Measurements from ENCODE around the gene LIPA. TPM values are rescaled to one million over a fixed set of nuclear protein-coding genes. Genes with fewer than 3 reads are reported as not detected.

LIPA gene
- total RNA-seq, 1 donor from 2014 or later, result 27.7 TPM

DNA sequence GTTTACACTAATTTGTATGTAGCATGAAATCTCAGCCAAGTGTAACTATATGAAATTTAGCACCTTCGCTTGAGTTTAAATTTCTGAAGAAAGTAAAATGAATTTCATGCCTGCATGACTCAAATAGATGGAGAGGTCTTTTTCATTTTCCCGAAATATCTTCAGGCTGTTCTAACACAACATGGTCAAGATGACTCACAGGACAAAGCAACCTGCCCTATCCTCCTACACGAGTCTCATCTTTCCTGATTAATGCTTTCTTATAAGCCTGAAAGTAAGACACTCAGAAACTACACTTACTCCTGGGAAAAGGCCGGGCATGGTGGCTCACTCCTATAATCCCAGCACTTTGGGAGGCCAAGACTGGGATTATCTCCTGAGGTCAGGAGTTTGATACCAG, 85.7 kb downstream of the LIPA start:
- TF ChIP-seq POLR2AphosphoS5 (IDR thresholded peaks at IDR 0.05; ENCODE audit: insufficient read depth in 1 of 2, low read depth in 1 of 2) (no peak), POLR2A (IDR thresholded peaks at IDR 0.05) (no peak)

DNA sequence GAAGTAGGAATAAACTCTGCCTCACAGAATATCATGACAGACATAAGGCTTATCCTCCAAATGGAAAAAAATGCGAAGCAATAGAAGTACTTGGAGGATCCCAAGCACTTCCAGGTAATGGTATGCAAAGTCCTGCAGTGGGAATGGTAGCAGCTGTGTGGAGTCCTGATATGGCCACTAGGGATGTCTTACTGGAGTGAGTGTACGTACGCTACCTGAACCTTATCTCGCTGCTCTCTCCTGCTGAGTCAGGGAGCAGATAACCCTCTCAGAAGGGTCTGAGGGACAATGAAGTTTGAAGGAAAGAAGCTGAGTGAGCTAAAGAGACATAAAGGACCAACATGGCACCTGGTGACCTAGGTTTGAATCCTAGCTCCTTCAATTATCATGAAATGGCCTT, 86.7 kb downstream of the LIPA start:
- TF ChIP-seq CTCF (IDR thresholded peaks at IDR 0.05), result no peak
- no peak for TF ChIP-seq POLR2A (IDR thresholded peaks at IDR 0.05)
- no peak for TF ChIP-seq POLR2AphosphoS5 (IDR thresholded peaks at IDR 0.05; ENCODE audit: insufficient read depth in 1 of 2, low read depth in 1 of 2)
- H3K27me3 ChIP-seq, result no peaks in the 10 kb centered on the region
- no peaks in the 10 kb centered on the region for H3K9me3 ChIP-seq
- no peak overlapping the region for H3K4me3 ChIP-seq
- peaks cover 20% of the 10 kb centered on the region for H3K4me1 ChIP-seq
- H3K27ac ChIP-seq, result no peak overlapping the region
- intact Hi-C loops (cut with DNase I), result no loop called here
- no peaks in the 10 kb centered on the region for H3K36me3 ChIP-seq
- DNase-seq (ENCODE audit: extremely low spot score in 2 of 2), result no peak

More for the DNA sequence above, 85.7 kb downstream of the LIPA start:
- Histone ChIP-seq H3K27ac (no peak overlapping the region), H3K36me3 (no peaks in the 10 kb centered on the region), H3K4me1 (peaks cover 20% of the 10 kb centered on the region), H3K4me3 (no peak overlapping the region), H3K9me3 (no peaks in the 10 kb centered on the region), H3K27me3 (no peaks in the 10 kb centered on the region)
- intact Hi-C loops (cut with DNase I), result no loop called here
- DNase-seq (ENCODE audit: extremely low spot score in 2 of 2), result no peak

DNA sequence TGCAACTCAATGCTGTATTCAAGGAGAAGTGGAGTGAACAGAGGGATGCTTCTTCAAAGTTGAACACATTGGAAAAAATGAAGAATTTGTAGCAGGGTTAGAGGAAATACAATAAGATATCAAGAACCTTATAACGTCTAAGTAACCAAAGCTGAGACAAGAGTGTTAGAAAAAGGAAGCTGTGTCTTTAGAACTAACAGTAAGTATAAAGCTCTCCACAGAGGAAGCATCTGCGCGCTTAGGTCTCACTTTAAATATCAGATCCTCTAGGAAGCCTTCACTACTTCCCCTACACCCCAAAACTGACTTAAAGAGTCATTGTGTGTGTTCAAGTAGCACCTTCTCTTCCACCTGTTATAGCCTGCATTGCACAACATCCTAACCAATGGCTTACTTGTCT, 87.5 kb downstream of the LIPA start:
- Histone ChIP-seq H3K27me3 (no peaks in the 10 kb centered on the region), H3K9me3 (no peaks in the 10 kb centered on the region), H3K27ac (no peak overlapping the region), H3K4me1 (peaks cover 20% of the 10 kb centered on the region), H3K36me3 (no peaks in the 10 kb centered on the region), H3K4me3 (no peak overlapping the region)
- intact Hi-C loops (cut with DNase I), result no loop called here
- DNase-seq (ENCODE audit: extremely low spot score in 2 of 2), result no peak
- TF ChIP-seq CTCF (IDR thresholded peaks at IDR 0.05) (no peak), POLR2AphosphoS5 (IDR thresholded peaks at IDR 0.05; ENCODE audit: insufficient read depth in 1 of 2, low read depth in 1 of 2) (no peak), POLR2A (IDR thresholded peaks at IDR 0.05) (no peak)

Other genes with a start within 250 kb of the LIPA start
- gene CH25H, start 44.5 kb downstream of the LIPA start, total RNA-seq, result 0.74 TPM
- gene IFIT2, start 50.3 kb upstream of the LIPA start, total RNA-seq, result 2.9 TPM
- gene IFIT3, start 76.2 kb upstream of the LIPA start, total RNA-seq, result 6.1 TPM
- gene IFIT1B, start 126.3 kb upstream of the LIPA start, total RNA-seq, result not detected
- 7.4 TPM for gene IFIT1, start 140.8 kb upstream of the LIPA start, total RNA-seq
- gene IFIT5, start 162.8 kb upstream of the LIPA start, total RNA-seq, result 9.1 TPM

Measured in vagina (tissue), 2 donors.